Spleen (tissue), 7 donors: Measurements from ENCODE around the gene INPP5D.

Experiments used
- POLR2A ChIP-seq, 3 donors: fragments of 450-650 bp; IDR thresholded peaks; one replicate each; pipeline ENCODE4 v1.5.1; 2017; ENCODE audit warnings: antibody characterized with exemption in 3 of 3, mild to moderate bottlenecking in 1 of 3
- POLR2AphosphoS5 ChIP-seq, 3 donors: sonication (generic); formaldehyde crosslinking; IDR thresholded peaks; one replicate each; pipeline ENCODE4 v1.5.1; 2017; ENCODE audit warnings: antibody characterized with exemption in 3 of 3
- TF ChIP-seq, protein P1 (sequence below), 11 experiments: fragments of 200-600 bp in 7 of 11; fragments of 450-650 bp in 4 of 11; sonication (generic) in 4 of 11; IDR thresholded peaks in 8 of 11; conservative IDR thresholded peaks in 3 of 11; 1 replicate in 7 of 11; 2 replicates in 4 of 11; pipeline versions ENCODE4 v1.4.0 to v1.8.0; 2016 to 2021; ENCODE audit warnings: antibody characterized with exemption in 11 of 11, inconsistent platforms in 4 of 11, mild to moderate bottlenecking in 1 of 11
- donor health status: DM: no; HTN: no; CAD: no; lungs with moderate emphysema.
- donor health status: DM: no; HTN: no; CAD: no.
- donor health status: DM: no; HTN: no; CAD: no.

DNA sequence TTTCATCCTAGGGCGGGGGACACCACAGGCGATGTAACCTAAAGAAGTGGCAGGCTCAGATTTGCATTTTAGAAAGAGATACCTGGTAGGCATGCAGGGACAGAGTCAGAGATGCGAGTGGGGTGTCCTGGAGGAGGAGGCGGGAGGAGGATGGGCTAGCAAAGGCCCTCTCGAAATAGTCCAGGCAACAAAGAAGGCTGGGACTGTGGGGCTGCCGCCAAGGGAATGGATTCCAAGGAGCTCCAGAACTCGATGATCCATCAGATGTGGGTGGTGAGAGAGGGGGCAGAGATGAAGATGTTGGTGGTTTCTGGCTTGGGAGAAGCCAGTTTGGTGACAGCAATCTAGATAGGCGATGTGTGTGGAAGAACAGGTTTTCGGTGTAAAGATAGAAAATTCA, 12.5 kb upstream of the INPP5D start:
- no peak for TF ChIP-seq POLR2A (IDR thresholded peaks at IDR 0.05)
- TF ChIP-seq, protein P1, sequence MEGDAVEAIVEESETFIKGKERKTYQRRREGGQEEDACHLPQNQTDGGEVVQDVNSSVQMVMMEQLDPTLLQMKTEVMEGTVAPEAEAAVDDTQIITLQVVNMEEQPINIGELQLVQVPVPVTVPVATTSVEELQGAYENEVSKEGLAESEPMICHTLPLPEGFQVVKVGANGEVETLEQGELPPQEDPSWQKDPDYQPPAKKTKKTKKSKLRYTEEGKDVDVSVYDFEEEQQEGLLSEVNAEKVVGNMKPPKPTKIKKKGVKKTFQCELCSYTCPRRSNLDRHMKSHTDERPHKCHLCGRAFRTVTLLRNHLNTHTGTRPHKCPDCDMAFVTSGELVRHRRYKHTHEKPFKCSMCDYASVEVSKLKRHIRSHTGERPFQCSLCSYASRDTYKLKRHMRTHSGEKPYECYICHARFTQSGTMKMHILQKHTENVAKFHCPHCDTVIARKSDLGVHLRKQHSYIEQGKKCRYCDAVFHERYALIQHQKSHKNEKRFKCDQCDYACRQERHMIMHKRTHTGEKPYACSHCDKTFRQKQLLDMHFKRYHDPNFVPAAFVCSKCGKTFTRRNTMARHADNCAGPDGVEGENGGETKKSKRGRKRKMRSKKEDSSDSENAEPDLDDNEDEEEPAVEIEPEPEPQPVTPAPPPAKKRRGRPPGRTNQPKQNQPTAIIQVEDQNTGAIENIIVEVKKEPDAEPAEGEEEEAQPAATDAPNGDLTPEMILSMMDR (IDR thresholded peaks at IDR 0.05 in 8 of 11, conservative IDR thresholded peaks at IDR 0.05 in 3 of 11), result no peak
- no peak for TF ChIP-seq POLR2AphosphoS5 (IDR thresholded peaks at IDR 0.05)
